GM21515 (cell line): ENCODE measurements around the gene ACSF2.
"Not testable (repeated sequence)": the region's sequence is repeated elsewhere in the genome, so short reads cannot be mapped to it uniquely, and the experiment has no call there.

Experiments used
- ATAC-seq: cut with Tn5 transposase; IDR thresholded peaks from one replicate; pipeline ENCODE4 v1.9.1; 2021; ENCODE audit not compliant: unreplicated experiment

The ACSF2 gene

DNA sequence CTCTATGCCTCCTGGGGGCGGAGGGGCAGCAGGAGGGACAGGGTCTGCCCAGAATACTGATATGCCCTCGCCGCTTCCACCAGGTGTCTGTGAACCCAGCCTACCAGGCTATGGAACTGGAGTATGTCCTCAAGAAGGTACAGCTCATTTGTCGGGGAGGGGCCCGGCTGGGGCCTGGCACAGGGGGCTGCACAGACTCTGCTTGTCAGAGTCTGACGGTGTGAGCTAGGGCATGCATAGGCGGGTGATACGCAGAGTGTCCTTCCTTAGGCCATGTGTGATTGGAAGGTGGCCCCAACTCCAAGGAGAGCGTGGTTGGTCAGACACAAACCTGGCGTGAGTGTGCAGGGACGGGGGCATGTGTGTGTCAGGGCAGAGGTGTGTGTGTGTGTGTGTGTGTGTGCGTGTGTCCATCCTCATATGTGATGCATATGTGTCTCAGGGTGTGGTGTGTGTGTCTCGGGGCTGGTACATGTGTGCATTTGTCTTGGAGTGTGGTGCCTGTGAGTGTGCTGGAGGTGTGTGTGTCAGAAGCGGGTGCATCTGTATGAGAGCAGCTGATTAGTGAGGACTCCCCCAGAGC is 35.6 kb downstream of the ACSF2 start:
- no peak for ATAC-seq

DNA sequence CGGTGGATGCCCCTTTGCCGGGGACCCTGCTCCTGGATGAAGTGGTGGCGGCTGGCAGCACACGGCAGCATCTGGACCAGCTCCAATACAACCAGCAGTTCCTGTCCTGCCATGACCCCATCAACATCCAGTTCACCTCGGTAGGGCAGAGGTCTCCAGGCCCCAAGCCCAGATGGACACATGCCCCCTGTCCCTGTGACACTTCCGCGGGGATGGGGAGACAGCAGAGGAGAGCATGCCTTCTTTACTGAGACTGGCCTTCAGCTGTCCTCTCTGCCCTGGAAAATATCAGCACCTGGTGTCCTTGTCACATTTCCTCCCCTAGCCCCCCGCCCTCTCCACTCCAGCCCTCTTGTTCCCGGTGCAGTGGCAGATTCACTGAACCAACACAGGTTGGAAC is 36.4 kb downstream of the ACSF2 start:
- ATAC-seq = no peak

DNA sequence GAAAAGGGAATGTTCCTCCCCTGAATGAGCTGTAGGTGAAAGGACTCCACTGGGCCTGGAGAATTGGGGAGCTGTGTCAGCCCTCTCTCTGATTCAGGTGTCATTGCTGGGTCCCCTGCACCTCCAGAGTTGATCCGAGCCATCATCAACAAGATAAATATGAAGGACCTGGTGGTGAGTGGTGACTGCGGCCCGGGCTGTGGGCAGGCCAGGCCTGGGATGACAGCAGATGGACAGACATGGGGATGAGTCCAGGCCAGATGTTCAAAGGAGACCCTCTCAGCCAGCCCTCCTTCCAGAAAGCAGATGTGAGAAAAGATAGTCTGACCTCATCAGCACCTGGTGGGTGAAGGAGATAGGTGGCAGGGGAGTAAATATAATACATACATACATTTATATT is 38.1 kb downstream of the ACSF2 start:
- ATAC-seq = no peak

DNA sequence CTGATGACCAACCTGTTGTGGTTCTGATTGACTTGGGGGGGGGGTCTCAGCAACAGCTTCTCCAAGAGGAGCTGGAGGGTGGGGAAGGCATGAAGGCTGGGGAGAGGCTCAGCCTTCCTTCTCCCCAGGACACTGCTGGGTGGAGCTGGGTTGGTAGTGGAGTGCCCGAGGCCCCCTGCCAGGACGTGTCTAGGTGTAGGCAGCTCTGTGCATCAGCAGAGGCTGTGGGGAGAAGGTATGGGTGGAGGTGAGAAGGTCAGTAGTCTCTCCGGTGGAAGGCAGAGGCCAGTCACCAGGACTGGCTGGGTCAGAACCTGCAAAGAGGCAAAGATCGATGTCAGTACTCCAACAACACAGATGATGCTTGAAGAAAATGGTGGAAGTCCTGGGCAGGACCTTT is 38.7 kb downstream of the ACSF2 start:
- ATAC-seq = no peak

DNA sequence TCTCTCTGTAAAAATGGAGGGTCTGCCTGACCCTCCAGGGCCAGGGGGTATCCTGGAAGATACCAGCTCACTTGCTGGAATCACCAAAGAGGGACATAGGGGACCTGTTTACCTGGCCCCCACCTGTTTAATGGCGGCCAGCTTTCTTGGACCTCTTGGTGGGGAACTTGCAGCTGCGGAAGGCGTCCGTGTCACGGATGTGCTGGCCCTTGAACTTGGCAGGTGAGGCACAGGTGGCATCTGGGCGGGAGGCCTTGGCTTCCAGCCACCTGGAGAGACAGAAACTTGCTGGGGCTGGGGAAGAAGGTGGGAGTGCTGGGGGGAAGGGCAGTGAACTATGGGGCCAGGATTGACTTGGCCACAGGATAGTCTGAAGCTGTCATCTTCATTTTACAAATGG is 39.2 kb downstream of the ACSF2 start:
- no peak for ATAC-seq

DNA sequence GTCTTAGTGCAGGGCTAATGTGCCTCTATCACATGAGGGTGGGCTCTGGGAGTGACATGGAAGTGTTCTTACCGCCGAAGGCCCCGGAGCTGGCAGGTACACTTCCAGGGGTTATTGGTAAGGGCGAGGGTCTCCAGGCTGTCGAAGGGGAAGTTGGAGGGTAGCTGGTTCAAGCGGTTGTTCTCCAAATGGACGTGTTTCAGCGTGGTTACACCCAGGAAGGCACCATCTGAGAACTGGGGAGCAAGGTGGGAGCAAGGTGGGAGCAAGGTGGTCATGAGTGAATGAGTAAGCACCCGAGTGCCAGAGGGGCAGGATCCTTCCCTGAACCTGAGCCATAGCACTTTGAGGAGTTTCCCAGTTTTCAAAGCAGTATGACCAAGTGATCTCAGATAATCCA is 39.6 kb downstream of the ACSF2 start:
- no peak for ATAC-seq

DNA sequence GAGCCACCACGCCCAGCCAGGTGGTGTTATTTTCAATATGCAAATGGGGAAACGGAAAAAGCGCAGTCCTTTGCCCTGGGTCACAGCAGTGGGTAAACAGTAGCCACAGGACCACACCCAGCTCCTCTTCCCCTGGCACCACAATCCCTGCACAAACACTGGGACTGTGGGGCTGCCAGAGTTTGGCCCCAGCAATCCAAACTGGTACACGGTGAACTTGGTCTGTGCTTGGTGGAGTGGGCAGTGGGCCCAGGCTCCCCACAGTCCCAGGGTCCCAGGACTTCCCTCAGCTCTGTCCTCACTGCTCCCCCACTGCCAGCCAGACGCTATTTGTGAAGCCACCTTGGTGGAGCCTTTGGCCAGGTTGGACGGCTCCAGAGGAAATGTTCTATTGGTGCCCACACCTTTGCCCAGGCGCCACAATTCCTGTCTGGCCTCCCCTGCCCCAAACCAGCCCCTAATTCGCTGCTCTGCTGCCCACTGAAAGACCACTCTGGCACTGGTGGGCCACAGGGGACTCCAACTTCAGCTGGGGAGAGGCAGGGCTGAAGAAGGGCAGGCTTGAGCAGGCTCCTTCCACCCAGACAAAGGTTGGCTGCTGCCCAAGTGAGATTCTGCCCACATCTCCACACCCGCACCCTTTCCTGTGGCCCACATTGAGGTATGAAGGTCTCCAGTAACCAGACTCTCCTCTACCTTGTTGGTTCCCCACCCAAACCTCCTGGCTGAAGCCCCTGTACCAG is 40.5 kb downstream of the ACSF2 start:
- no peak for ATAC-seq

DNA sequence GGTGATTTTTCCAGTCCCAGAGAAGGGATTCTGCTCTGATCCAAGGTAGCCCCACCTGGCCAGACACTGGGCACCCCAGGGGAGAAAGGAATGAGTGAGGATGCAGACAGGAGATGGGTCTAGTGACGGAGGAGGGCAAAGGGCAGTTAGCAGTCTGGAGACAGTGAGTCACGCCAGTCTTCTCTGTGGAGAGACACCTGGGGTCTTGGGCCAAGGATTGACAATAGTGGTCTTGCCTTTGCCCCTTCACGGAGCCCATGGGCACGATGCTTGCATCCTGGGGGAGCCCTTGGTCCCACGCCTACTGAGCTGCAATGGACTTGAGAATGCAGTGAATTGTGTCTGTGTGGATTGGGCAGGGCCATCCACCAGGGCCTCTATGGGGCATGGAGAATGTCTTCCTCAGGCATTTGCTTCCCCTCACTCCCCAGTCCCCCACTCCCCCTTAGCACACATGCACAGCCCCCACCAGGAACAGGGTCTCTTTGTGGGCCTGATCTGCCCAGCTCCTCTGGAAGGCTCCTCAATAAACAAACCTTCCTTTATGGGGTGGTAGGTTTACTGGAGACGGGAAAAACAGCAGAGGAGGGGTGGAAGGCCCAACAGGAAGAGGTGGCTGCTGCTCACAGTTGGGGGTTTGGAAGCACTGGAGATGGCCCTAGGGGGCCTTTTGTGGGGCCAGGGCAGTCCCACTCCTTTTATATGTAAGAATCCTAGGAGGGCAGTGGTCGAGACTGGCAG is 41.3 kb downstream of the ACSF2 start:
- ATAC-seq = no peak

DNA sequence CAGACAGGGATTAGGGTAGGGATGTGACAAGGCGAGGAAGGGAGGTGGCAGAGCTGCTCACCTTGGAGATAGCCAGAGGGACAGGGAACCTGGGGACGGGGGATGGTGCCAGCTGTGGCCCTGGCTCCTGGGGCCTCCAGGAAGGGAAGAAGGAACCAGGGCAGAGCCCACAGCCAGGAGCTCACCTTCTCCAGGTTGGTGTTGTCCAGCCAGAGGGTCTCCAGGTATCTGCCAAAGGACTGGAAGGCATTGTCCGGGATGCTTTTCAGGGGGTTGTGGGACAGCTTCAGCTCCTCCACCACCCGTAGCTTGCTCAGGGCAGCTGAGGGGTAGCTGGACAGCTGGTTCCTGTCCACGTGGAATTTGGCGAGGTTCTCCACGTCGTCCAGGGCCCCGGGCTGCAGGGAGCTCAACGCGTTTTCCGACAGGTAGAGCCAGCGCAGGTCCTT is 41.9 kb downstream of the ACSF2 start:
- no peak for ATAC-seq

DNA sequence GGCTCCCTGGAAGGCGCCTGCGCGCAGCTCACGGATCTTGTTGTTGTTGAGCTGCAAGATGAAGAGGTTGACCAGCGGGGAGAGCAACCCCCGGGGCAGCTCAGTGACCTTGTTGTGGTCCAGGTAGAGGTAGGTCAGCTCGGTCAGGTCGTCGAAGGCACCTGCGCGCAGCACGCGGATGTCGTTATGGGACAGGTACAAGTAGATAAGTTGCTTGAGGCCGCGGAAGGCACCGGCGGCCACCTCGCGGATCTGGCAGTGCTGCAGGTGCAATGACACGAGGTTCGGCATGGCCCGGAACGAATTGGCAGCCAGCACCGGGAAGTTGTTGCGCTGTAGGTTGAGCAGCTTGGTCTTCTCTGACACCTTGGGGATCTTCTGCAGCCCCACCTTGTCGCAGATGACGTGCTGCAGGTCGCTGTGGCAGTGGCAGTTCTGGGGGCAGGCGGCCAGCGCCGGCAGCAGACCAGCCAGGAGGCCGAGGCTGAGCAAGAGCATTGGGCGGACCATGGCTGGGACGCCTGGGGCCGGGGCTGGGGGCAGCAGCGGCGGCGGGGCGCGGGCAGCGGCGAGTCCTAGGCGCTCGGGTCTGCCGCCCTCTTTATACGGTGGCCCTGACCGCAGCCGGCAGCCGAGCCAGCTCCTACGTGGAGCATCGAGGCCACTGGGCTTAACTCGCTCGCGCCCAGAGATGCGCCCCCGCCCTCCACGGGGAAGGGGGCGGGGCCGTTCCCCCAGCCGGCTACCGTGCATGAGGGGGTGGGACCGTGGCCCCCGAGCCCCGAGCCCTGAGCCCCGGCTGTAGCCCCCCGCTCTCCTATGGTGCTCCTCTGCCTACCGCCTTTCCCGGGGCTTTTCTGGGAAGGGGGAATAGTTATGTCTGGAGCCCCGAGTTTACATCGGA is 42.5 kb downstream of the ACSF2 start, which contains the start of gene CHAD:
Gene CHAD, minus strand, starts transcription at position 577 of the 904 bp plus-strand sequence. Its CDS starts 67 bp downstream, at position 510.
- ATAC-seq = no peak

DNA sequence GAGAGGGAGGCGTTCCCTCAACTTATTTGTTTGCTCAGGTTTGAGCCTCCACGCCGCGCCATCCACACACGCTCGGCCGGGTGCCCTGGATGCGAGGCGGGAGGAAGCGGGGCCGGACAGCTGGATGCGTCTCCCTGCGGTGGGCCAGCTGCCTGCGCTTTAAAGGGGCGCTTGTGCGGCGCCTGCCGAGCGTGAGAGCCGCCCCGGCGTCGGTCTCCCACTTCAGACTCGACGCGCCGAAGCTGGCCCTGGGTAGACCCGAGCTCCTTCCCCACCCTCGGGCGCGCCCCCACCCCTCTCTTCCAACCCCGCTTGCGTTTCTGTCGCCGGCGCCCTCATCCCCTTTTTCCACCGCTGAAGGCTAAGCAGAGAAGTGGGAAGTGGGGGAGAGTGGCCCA is 43.2 kb downstream of the ACSF2 start:
- no peak for ATAC-seq

DNA sequence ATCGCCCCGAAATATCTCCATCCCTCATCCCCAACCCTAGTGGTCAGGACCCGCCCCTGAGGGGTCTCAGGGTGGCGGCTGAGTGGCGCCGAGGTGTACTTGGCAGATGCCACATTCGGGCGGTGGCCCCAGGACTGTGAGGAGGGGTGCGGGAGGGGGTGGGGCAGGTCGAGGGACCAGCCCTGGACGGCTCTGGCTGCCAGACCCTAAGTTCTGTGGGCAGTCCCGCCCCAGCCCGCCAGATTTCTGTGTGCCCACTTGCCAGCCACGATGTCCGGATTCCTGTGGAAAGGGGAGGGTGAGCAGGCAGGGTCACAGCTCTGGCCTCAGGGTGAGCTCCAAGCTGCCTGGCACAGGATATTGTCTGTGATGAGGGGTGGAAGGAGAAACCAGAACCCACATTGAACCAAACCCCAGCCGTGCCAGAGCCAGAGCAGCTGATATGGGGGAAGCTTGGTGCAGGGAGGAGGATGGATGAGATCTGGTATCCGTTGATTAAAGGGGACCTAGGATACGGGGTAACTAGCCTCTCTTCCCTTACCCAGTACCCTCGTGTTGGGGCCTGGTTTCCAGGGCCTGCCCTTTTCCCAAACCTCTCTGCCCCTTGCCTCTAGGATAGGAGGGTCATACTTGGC is 43.8 kb downstream of the ACSF2 start:
- ATAC-seq = no peak

DNA sequence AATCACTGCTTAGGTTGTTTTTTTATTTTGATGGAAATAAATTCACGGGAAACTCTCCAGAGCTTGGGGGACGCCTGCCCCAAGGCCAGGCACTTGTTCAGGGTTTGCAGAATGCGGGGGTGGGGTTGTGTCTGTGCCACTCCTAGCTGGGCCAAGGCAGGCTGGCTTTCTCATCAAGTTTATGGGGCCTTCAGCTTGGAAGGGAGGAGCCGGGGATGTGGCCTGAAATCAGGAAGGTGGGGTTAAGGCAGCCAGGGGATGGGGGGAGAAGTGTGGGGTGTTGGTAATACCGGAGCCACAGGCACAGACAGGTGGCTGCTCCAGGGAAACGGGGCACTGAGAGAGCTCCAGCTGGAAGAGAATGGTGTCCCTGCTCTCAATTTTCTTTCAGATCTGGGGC is 44.4 kb downstream of the ACSF2 start:
- no peak for ATAC-seq

DNA sequence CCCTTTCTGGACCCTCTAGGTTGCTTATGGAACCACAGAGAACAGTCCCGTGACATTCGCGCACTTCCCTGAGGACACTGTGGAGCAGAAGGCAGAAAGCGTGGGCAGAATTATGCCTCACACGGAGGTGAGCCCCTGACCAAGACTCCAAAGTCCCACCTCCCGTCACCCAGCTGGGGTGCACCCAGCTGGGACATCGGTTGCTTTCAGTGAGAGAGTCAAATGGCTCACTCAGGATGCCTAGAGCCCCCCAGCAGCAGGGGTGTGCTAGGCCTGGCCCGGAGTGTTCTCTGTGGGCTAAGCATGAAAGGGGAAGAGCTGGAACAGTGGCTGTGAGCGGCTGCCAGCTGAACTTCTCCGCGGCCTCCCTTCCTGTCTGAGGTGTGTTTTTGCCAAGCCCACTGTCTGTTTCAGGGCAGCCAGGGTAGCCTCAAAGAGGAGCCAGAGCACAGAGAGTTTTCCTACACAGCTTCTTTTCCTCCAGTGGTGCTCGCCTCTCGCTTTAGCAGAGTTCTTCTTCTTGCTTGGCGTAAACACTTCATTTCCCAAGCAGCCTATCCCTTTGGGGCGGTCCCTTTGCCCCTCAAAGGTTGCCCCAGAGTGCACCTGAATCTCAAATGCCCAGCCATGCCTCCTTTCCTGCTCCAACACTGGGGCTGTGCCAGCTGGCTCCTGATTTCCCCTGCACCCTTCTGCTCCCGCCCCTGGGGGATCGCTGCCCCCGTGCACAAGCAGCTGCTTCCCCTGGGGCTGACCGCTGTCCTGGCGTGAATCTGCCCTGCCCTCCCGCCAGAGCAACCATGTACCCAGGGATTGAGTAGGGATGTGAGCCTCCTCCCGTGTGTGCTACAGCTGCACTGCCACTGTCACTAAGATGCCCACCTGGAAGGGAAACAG is 45.2 kb downstream of the ACSF2 start:
- ATAC-seq = no peak

DNA sequence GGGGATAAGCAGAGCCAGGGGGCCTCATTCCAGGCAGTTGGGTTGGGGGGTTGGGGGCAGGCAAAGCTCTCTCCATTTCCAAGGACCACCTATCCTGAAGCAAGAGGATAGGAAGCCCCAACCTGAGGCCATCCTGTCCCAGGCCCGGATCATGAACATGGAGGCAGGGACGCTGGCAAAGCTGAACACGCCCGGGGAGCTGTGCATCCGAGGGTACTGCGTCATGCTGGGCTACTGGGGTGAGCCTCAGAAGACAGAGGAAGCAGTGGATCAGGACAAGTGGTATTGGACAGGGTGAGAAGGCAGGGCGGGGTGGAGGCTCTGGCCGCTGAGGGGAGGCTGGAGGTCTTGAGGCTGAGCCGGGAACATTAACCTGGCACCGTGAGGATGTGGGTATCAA is 46.3 kb downstream of the ACSF2 start:
- ATAC-seq = no peak

DNA sequence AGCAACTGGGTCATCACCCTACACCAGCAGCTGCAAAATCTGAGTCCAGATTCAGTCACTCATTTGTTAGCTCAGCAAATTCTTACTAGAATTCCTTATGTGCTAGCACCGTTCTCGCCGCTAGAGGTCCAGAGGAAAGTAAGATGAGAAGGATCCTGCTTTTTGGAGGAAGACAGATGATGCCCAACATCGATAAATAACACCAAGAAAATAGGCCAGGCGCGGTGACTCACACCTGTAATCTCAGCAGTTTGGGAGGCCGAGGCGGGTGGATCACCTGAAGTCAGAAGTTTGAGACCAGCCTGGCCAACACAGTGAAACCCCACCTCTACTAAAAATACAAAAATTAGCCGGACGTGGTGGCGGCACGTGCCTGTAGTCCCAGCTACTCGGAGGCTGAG is 46.7 kb downstream of the ACSF2 start:
- not testable (repeated sequence) for ATAC-seq

DNA sequence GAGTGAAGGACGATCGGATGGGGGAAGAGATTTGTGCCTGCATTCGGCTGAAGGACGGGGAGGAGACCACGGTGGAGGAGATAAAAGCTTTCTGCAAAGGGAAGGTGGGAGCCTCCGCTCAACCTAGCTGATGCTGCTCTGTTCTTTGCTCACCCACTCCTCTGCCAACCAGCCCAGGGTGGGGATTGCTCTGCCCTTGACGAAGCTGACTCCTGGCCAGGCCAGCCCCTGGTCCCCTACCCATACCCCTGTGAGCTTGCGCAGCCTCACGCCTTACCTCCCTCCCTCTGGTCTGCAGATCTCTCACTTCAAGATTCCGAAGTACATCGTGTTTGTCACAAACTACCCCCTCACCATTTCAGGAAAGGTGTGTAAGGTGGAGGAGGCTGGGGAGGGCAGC is 47.9 kb downstream of the ACSF2 start:
- no peak for ATAC-seq

DNA sequence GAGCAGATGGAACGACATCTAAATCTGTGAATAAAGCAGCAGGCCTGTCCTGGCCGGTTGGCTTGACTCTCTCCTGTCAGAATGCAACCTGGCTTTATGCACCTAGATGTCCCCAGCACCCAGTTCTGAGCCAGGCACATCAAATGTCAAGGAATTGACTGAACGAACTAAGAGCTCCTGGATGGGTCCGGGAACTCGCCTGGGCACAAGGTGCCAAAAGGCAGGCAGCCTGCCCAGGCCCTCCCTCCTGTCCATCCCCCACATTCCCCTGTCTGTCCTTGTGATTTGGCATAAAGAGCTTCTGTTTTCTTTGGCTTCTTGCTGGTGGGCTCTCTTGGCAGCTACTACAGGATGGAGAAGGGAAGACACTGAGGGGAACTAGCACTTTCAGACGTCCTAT is 48.5 kb downstream of the ACSF2 start:
- ATAC-seq = no peak

DNA sequence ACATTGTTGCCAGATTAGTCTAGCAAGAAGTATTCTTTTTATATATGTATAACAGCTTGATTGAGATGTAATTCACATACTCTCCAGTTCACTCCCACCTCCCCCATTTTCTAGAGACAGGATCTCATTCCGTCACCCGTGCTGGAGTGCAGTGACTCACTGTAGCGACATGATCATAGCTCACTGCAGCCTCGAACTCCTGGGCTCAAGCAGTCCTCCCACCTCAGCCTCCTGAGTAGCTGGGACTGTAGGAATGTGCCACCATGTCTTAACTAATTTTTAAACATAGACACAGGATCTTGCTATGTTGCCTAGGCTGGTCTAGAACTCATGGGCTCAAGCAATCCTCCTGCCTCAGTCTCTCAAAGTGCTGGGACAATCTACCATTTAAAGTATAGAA is 49.3 kb downstream of the ACSF2 start:
- no peak for ATAC-seq
